A549 (cell line): ENCODE data around the gene OSBPL6. TPM values are rescaled to one million over a fixed set of nuclear protein-coding genes. Genes with fewer than 3 reads are reported as not detected.

Source experiments
- ATAC-seq, 2 experiments: fragments of 200-7000 bp in 1 of 2; fragments of >200 bp in 1 of 2; cut with Nextera tagmentation in 1 of 2; cut with Tn5 transposase in 1 of 2; 3 replicates each; pipeline versions ENCODE4 v1.8.0 to v1.9.1; 2018 to 2020; ENCODE audit warnings: mild to moderate bottlenecking in 1 of 2, moderate library complexity in 1 of 2
- CTCF ChIA-PET: fragments of 300-600 bp; sonication (Branson Sonifier 250); formaldehyde crosslinking; extraction: SDS; loops from one replicate; lab custom pipeline; 2021; ENCODE audit warnings: antibody characterized with exemption, inconsistent platforms; lab: Yijun Ruan, JAX
- POLR2A ChIA-PET: fragments of 350-600 bp; formaldehyde crosslinking; extraction: SDS; loops from one replicate; lab custom pipeline; 2021; ENCODE audit warnings: antibody characterized with exemption, inconsistent platforms; lab: Yijun Ruan, JAX
- DNase-seq, 2 experiments: peaks; one replicate each; pipeline versions ENCODE4 v3.0.0 to v3.0.0-alpha.2; 2011 to 2016; ENCODE audit warnings: low read depth in 1 of 2, low spot score in 1 of 2
- FAIRE-seq: peaks from 2 replicates; lab custom pipeline; 2011; peaks lifted over from hg19 to GRCh38; lab: Jason Lieb, UNC
- H3K27ac ChIP-seq, 2 experiments: fragments of >200 bp; sonication (Bioruptor Twin); formaldehyde crosslinking; 3 replicates each; pipeline ENCODE4 v1.5.1; 2016 to 2017
- H3K4me1 ChIP-seq: fragments of >200 bp; sonication (Bioruptor Twin); formaldehyde crosslinking; 3 replicates; pipeline ENCODE4 v1.6.1; 2016
- H3K4me2 ChIP-seq: fragments of >200 bp; sonication (Bioruptor Twin); formaldehyde crosslinking; 3 replicates; pipeline ENCODE4 v1.6.1; 2016
- H3K4me3 ChIP-seq: fragments of >200 bp; sonication (Bioruptor Twin); formaldehyde crosslinking; 3 replicates; pipeline ENCODE4 v1.5.1; 2016
- H3K9me3 ChIP-seq: fragments of >200 bp; sonication (Bioruptor Twin); formaldehyde crosslinking; 3 replicates; pipeline ENCODE4 v1.6.1; 2016
- BHLHE40 ChIP-seq: IDR thresholded peaks from 2 replicates; pipeline ENCODE4 v1.6.1; 2012; ENCODE audit warnings: low read depth, low read length, inconsistent platforms
- CEBPB ChIP-seq, 2 experiments: fragments of >200 bp in 1 of 2; sonication (Bioruptor Twin) in 1 of 2; formaldehyde crosslinking in 1 of 2; IDR thresholded peaks; 2 replicates each; pipeline ENCODE4 v1.6.1; 2012 to 2016
- CHD4 ChIP-seq: fragments of 200-600 bp; sonication (generic); IDR thresholded peaks from 2 replicates; pipeline ENCODE4 v1.6.1; 2016; ENCODE audit warnings: antibody characterized with exemption, mild to moderate bottlenecking, borderline replicate concordance
- FOSL2 ChIP-seq, 2 experiments: fragments of 450-650 bp in 1 of 2; fragments of >200 bp in 1 of 2; sonication (Bioruptor Twin) in 1 of 2; formaldehyde crosslinking; IDR thresholded peaks; 2 replicates each; pipeline versions ENCODE4 v1.5.0 to v1.6.1; 2016 to 2020; ENCODE audit warnings: mild to moderate bottlenecking in 1 of 2, moderate library complexity in 1 of 2
- FOXS1 ChIP-seq: fragments of 250-450 bp; sonication (Bioruptor Pico); IDR thresholded peaks from 2 replicates; pipeline ENCODE4 v1.5.0; 2020; ENCODE audit warnings: mild to moderate bottlenecking, moderate library complexity
- HDAC2 ChIP-seq: fragments of 200-600 bp; sonication (generic); IDR thresholded peaks from 2 replicates; pipeline ENCODE4 v1.6.1; 2016
- HOXA7 ChIP-seq: fragments of 250-450 bp; sonication (Bioruptor Pico); IDR thresholded peaks from 2 replicates; pipeline ENCODE4 v1.5.0; 2020; ENCODE audit warnings: mild to moderate bottlenecking, moderate library complexity
- HOXB13 ChIP-seq: fragments of 250-450 bp; sonication (Bioruptor Pico); IDR thresholded peaks from 2 replicates; pipeline ENCODE4 v1.5.0; 2020; ENCODE audit warnings: low read depth, mild to moderate bottlenecking, moderate library complexity
- HOXB5 ChIP-seq: fragments of 250-450 bp; sonication (Bioruptor Pico); IDR thresholded peaks from 2 replicates; pipeline ENCODE4 v1.5.0; 2020; ENCODE audit warnings: mild to moderate bottlenecking, moderate library complexity
- JUNB ChIP-seq: fragments of >200 bp; sonication (Bioruptor Twin); formaldehyde crosslinking; IDR thresholded peaks from 2 replicates; pipeline ENCODE4 v1.6.1; 2016
- KDM5A ChIP-seq: fragments of 200-600 bp; sonication (generic); IDR thresholded peaks from 2 replicates; pipeline ENCODE4 v1.6.1; 2016; ENCODE audit warnings: antibody characterized with exemption, mild to moderate bottlenecking
- MAZ ChIP-seq: fragments of 150-350 bp; IDR thresholded peaks from 2 replicates; pipeline ENCODE4 v1.6.1; 2014; ENCODE audit warnings: antibody characterized with exemption, low read depth, low read length, borderline replicate concordance
- MYC ChIP-seq: IDR thresholded peaks from 2 replicates; pipeline ENCODE4 v1.6.1; 2012; ENCODE audit warnings: mild to moderate bottlenecking, inconsistent platforms, low read length, improper control_type of control experiment, borderline replicate concordance
- NFE2L2 ChIP-seq: fragments of 150-350 bp; conservative IDR thresholded peaks from 2 replicates; pipeline ENCODE4 v1.6.1; 2014; ENCODE audit warnings: low read length
- NPAS2 ChIP-seq: fragments of 250-450 bp; sonication (Bioruptor Pico); IDR thresholded peaks from 2 replicates; pipeline ENCODE4 v1.8.0; 2022; ENCODE audit warnings: mild to moderate bottlenecking, moderate library complexity, borderline replicate concordance
- NR3C1 ChIP-seq: fragments of >200 bp; sonication (Bioruptor Twin); formaldehyde crosslinking; IDR thresholded peaks from 3 replicates; pipeline ENCODE4 v1.6.1; 2017
- PHF8 ChIP-seq: fragments of 200-600 bp; sonication (generic); IDR thresholded peaks from 2 replicates; pipeline ENCODE4 v1.6.1; 2016; ENCODE audit warnings: low read depth, mild to moderate bottlenecking, antibody characterized with exemption, moderate library complexity, borderline replicate concordance
- POLR2A ChIP-seq: IDR thresholded peaks from 2 replicates; pipeline ENCODE4 v1.6.1; 2012; ENCODE audit warnings: mild to moderate bottlenecking, low read length
- POLR2AphosphoS2 ChIP-seq: conservative IDR thresholded peaks from 2 replicates; pipeline ENCODE4 v1.6.1; 2012; ENCODE audit warnings: low read length, improper control_type of control experiment, inconsistent platforms
- RAD21 ChIP-seq, 2 experiments: fragments of >200 bp in 1 of 2; sonication (Bioruptor Twin) in 1 of 2; formaldehyde crosslinking in 1 of 2; IDR thresholded peaks in 1 of 2; conservative IDR thresholded peaks in 1 of 2; 2 replicates in 1 of 2; 3 replicates in 1 of 2; pipeline ENCODE4 v1.6.1; 2012 to 2018; ENCODE audit warnings: inconsistent platforms in 1 of 2
- RCOR1 ChIP-seq: fragments of 150-350 bp; IDR thresholded peaks from 2 replicates; pipeline ENCODE4 v1.6.1; 2014; ENCODE audit warnings: antibody characterized with exemption, low read length, low read depth
- SMC3 ChIP-seq: fragments of >200 bp; sonication (Bioruptor Twin); formaldehyde crosslinking; IDR thresholded peaks from 3 replicates; pipeline ENCODE4 v1.6.1; 2018; ENCODE audit warnings: inconsistent platforms
- SREBF2 ChIP-seq: fragments of 450-650 bp; IDR thresholded peaks from 2 replicates; pipeline ENCODE4 v1.6.1; 2014; ENCODE audit warnings: mild to moderate bottlenecking, moderate library complexity
- ZC3H11A ChIP-seq: fragments of 450-650 bp; IDR thresholded peaks from 2 replicates; pipeline ENCODE4 v1.6.1; 2014; ENCODE audit warnings: antibody characterized with exemption, mild to moderate bottlenecking
- ZNF302 ChIP-seq: fragments of 250-450 bp; sonication (Bioruptor Pico); IDR thresholded peaks from 2 replicates; pipeline ENCODE4 v1.9.0; 2021; ENCODE audit warnings: inconsistent platforms, mild to moderate bottlenecking, moderate library complexity
- WGBS: methylation state at CpG from one replicate; pipeline ENCODE4 v1.1.6; 2017; ENCODE audit errors: missing lambda C conversion rate; 5-methylcytosine and 5-hydroxymethylcytosine counted together
- polyA plus RNA-seq, 4 experiments: library from polyadenylated mRNA; depleted of rRNA in 3 of 4; stranded (reverse); fragments of >200 nt; fragmentation: RNase III in 1 of 4; extraction: RNeasy Plus Mini Kit Qiagen cat#74134 plus additional on column Dnase treatment in 1 of 4; gene quantifications; 2 replicates in 3 of 4; 3 replicates in 1 of 4; pipeline ENCODE4 v1.2.3, GENCODE V29; 2011 to 2017
- TF ChIP-seq, protein P1 (sequence below): fragments of 150-350 bp; IDR thresholded peaks from 2 replicates; pipeline ENCODE4 v1.6.1; 2014; ENCODE audit warnings: low read depth, mild to moderate bottlenecking, low read length
- TF ChIP-seq, protein P2 (sequence below): fragments of >200 bp; sonication (Bioruptor Twin); formaldehyde crosslinking; IDR thresholded peaks from 3 replicates; pipeline ENCODE4 v1.6.1; 2016
- TF ChIP-seq, protein P3 (sequence below): fragments of 250-450 bp; sonication (Bioruptor Pico); IDR thresholded peaks from 2 replicates; pipeline ENCODE4 v1.5.0; 2020; ENCODE audit warnings: low read depth, mild to moderate bottlenecking, moderate library complexity
- TF ChIP-seq, protein P4 (sequence below): fragments of 200-600 bp; sonication (generic); IDR thresholded peaks from 2 replicates; pipeline ENCODE4 v1.6.1; 2016; ENCODE audit warnings: antibody characterized with exemption, mild to moderate bottlenecking, moderate library complexity

OSBPL6 gene
- polyA plus RNA-seq, 2 of the 4 experiments (the other 2 are of a cell fraction): 2.9 to 8.2 TPM

DNA sequence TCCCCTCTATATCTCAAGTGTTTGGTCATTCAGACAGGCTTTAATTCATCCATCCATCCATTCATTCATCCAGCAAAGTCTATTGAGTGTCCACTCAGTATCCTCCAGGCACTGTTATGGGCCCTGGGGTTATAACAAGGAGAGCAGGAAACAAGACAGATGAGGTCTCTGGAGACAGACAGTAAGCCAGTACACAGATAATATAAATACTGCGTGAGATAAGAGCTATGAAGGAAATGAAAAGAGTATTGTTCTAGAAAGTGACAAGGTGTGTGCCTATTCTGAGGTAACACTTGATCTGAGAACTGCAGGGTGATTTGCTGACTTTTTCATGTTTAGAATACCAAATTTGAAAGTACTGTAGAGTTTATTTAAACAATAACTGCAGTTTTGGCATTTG, 98.3 kb downstream of the OSBPL6 start:
- 85% methylated on average over 1 of the region's 1 CpG for WGBS
- DNase-seq (no peak), FAIRE-seq (no peak), ATAC-seq (no peak)
- ChIA-PET CTCF (no interaction called here), POLR2A (no interaction called here)
- Histone ChIP-seq H3K9me3 (no peaks in the 10 kb centered on the region), H3K27ac (no peak overlapping the region), H3K4me3 (no peak overlapping the region), H3K4me2 (no peak overlapping the region), H3K4me1 (no peaks in the 10 kb centered on the region)
- TF ChIP-seq CEBPB (IDR thresholded peaks at IDR 0.05) (no peak), HOXA7 (CRISPR knock-in tag) (no peak), MAZ (no peak), POLR2A (no peak), FOSL2 (IDR thresholded peaks at IDR 0.05) (no peak), FOSL2 (CRISPR knock-in tag; IDR thresholded peaks at IDR 0.05) (no peak), RCOR1 (no peak), NFE2L2 (no peak), JUNB (no peak), ZNF302 (CRISPR knock-in tag) (no peak), POLR2AphosphoS2 (no peak), KDM5A (no peak), SREBF2 (no peak), FOXS1 (CRISPR knock-in tag) (no peak), NR3C1 (no peak)
- TF ChIP-seq, protein P1, sequence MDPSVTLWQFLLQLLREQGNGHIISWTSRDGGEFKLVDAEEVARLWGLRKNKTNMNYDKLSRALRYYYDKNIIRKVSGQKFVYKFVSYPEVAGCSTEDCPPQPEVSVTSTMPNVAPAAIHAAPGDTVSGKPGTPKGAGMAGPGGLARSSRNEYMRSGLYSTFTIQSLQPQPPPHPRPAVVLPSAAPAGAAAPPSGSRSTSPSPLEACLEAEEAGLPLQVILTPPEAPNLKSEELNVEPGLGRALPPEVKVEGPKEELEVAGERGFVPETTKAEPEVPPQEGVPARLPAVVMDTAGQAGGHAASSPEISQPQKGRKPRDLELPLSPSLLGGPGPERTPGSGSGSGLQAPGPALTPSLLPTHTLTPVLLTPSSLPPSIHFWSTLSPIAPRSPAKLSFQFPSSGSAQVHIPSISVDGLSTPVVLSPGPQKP: no peak
- TF ChIP-seq, protein P2, sequence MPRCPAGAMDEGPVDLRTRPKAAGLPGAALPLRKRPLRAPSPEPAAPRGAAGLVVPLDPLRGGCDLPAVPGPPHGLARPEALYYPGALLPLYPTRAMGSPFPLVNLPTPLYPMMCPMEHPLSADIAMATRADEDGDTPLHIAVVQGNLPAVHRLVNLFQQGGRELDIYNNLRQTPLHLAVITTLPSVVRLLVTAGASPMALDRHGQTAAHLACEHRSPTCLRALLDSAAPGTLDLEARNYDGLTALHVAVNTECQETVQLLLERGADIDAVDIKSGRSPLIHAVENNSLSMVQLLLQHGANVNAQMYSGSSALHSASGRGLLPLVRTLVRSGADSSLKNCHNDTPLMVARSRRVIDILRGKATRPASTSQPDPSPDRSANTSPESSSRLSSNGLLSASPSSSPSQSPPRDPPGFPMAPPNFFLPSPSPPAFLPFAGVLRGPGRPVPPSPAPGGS: no peak
- TF ChIP-seq, protein P3, sequence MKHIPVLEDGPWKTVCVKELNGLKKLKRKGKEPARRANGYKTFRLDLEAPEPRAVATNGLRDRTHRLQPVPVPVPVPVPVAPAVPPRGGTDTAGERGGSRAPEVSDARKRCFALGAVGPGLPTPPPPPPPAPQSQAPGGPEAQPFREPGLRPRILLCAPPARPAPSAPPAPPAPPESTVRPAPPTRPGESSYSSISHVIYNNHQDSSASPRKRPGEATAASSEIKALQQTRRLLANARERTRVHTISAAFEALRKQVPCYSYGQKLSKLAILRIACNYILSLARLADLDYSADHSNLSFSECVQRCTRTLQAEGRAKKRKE: no peak

DNA sequence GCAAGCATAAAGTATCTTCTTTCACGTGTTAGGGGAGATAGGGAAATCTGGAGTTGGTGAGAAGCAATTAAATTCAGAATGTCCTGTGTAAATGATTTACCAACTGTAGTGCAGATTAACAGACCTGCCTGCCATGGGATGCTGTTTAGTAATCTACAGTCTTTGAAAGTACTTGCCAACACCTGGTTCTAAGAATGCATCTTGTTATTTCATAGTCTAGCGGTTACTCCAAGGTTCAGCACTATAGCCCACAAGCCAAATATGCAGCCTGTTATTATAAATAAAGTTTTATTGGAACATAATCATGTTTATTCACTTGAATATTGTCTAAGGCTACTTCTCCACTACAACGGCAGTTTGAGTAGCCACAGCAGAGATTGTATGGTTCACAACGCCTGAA, 100.8 kb downstream of the OSBPL6 start:
- ATAC-seq (no peak), FAIRE-seq (no peak), DNase-seq (no peak)
- 0 out of 3 replicates have a peak, but pooled peaks cover 4% of the 10 kb centered on the region for H3K4me1 ChIP-seq
- no peaks in the 10 kb centered on the region for H3K9me3 ChIP-seq
- 60% methylated on average over 4 of the region's 4 CpGs for WGBS
- no peak overlapping the region for H3K27ac ChIP-seq
- TF ChIP-seq HOXB13 (CRISPR knock-in tag): no peak
- TF ChIP-seq HOXB5 (CRISPR knock-in tag): no peak
- TF ChIP-seq BHLHE40: no peak
- no peak for TF ChIP-seq RAD21 (conservative IDR thresholded peaks at IDR 0.05 in 1 of 2, IDR thresholded peaks at IDR 0.05 in 1 of 2)
- TF ChIP-seq, protein P4, sequence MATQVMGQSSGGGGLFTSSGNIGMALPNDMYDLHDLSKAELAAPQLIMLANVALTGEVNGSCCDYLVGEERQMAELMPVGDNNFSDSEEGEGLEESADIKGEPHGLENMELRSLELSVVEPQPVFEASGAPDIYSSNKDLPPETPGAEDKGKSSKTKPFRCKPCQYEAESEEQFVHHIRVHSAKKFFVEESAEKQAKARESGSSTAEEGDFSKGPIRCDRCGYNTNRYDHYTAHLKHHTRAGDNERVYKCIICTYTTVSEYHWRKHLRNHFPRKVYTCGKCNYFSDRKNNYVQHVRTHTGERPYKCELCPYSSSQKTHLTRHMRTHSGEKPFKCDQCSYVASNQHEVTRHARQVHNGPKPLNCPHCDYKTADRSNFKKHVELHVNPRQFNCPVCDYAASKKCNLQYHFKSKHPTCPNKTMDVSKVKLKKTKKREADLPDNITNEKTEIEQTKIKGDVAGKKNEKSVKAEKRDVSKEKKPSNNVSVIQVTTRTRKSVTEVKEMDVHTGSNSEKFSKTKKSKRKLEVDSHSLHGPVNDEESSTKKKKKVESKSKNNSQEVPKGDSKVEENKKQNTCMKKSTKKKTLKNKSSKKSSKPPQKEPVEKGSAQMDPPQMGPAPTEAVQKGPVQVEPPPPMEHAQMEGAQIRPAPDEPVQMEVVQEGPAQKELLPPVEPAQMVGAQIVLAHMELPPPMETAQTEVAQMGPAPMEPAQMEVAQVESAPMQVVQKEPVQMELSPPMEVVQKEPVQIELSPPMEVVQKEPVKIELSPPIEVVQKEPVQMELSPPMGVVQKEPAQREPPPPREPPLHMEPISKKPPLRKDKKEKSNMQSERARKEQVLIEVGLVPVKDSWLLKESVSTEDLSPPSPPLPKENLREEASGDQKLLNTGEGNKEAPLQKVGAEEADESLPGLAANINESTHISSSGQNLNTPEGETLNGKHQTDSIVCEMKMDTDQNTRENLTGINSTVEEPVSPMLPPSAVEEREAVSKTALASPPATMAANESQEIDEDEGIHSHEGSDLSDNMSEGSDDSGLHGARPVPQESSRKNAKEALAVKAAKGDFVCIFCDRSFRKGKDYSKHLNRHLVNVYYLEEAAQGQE: no peak
- TF ChIP-seq SMC3: no peak
- TF ChIP-seq MYC: no peak
- no peak for TF ChIP-seq ZC3H11A
- TF ChIP-seq, protein P2: no peak
- TF ChIP-seq HDAC2: no peak
- TF ChIP-seq PHF8: no peak
- no peak for TF ChIP-seq CHD4
- no peak for TF ChIP-seq NPAS2 (CRISPR knock-in tag)
- H3K4me3 ChIP-seq: no peak overlapping the region
- no peak overlapping the region for H3K4me2 ChIP-seq
- ChIA-PET POLR2A (no interaction called here), CTCF (interaction anchor here (1.1 kb wide), 1 partner anchor 18 kb away, joined by 3 read pairs; no protein-coding TSS in a partner anchor)
